ENCODE data around the gene DOLK. TPM values are rescaled to one million over a fixed set of nuclear protein-coding genes. Genes with fewer than 3 reads are reported as not detected.
A peak's percentile ranks its signal among the peaks of the same experiment; 100 is the strongest.

DOLK gene
- total RNA-seq, 2 donors from 2014 or later = 5.3 to 8.5 TPM

GRCh38 chr9:128919402-128920089 is 27.9 kb downstream of the DOLK start:
- H3K9me3 Mint-ChIP-seq = no peaks in the 10 kb centered on the region
- peaks cover 4% of the 10 kb centered on the region for H3K4me1 Mint-ChIP-seq
- H3K36me3 Mint-ChIP-seq (ENCODE audit: low read depth) = peaks cover 31% of the 10 kb centered on the region
- H3K27me3 Mint-ChIP-seq = no peaks in the 10 kb centered on the region
- no peak overlapping the region for H3K4me3 Mint-ChIP-seq
- no peak for ATAC-seq (replicated peaks)
- peak overlapping the region; percentile 70 for H3K27ac Mint-ChIP-seq

DNA sequence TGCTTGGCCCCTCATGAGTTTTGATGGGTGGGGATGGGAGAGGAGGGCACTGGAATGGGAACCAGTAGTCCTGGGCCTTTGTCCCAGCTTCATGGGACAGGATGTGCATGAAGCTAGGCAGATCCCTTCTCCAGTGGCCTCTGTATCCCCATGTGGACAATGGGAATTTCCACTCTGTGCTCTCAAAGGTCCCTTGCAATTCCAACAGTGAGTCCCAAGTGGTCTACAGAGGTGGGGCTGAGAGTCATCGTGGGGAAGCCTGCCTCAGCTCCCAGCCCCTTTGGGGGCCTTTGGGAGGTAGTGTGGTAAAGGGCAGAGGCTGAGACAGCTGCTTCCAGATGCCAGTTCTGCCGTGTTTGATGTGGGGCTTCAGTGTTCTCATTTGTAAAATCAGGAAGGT is 28.5 kb downstream of the DOLK start:
- Mint-ChIP-seq H3K27ac (peak overlapping the region; percentile 70), H3K27me3 (no peaks in the 10 kb centered on the region), H3K4me1 (peaks cover 4% of the 10 kb centered on the region), H3K9me3 (no peaks in the 10 kb centered on the region), H3K36me3 (ENCODE audit: low read depth) (peaks cover 34% of the 10 kb centered on the region), H3K4me3 (no peak overlapping the region)
- ATAC-seq (replicated peaks) = no peak

- Mint-ChIP-seq H3K27me3 (no peaks in the 10 kb centered on the region), H3K4me1 (peaks cover 14% of the 10 kb centered on the region), H3K9me3 (no peaks in the 10 kb centered on the region), H3K36me3 (ENCODE audit: low read depth) (peaks cover 45% of the 10 kb centered on the region), H3K4me3 (no peak overlapping the region), H3K27ac (no peak overlapping the region)
- no peak for ATAC-seq (replicated peaks)
Measured at GRCh38 chr9:128917151-128917849, 30.1 kb downstream of the DOLK start.

DNA sequence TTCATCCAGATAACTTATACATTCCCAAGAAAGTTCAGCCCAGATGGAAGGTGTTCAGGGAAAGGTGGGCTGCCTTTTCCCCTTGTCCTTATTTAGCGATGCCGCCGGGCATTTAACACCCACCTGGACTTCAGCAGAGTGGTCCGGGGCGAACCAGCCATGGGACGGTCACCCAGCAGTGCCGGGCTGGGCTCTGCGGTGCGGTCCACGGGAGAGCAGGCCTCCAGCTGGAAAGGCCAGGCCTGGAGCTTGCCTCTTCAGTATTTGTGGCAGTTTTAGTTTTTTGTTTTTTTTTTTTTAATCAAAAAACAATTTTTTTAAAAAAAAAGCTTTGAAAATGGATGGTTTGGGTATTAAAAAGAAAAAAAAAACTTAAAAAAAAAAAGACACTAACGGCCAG is 30.7 kb downstream of the DOLK start:
- H3K4me1 Mint-ChIP-seq = peaks cover 16% of the 10 kb centered on the region
- peaks cover 48% of the 10 kb centered on the region for H3K36me3 Mint-ChIP-seq (ENCODE audit: low read depth)
- no peak overlapping the region for H3K4me3 Mint-ChIP-seq
- no peak for ATAC-seq (replicated peaks)
- no peaks in the 10 kb centered on the region for H3K27me3 Mint-ChIP-seq
- H3K27ac Mint-ChIP-seq = no peak overlapping the region
- H3K9me3 Mint-ChIP-seq = no peaks in the 10 kb centered on the region

DNA sequence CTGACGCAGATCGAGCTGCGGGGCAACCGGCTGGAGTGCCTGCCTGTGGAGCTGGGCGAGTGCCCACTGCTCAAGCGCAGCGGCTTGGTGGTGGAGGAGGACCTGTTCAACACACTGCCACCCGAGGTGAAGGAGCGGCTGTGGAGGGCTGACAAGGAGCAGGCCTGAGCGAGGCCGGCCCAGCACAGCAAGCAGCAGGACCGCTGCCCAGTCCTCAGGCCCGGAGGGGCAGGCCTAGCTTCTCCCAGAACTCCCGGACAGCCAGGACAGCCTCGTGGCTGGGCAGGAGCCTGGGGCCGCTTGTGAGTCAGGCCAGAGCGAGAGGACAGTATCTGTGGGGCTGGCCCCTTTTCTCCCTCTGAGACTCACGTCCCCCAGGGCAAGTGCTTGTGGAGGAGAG is 31.2 kb downstream of the DOLK start:
- no peak for ATAC-seq (replicated peaks)
- H3K4me3 Mint-ChIP-seq = no peak overlapping the region
- peaks cover 16% of the 10 kb centered on the region for H3K4me1 Mint-ChIP-seq

DNA sequence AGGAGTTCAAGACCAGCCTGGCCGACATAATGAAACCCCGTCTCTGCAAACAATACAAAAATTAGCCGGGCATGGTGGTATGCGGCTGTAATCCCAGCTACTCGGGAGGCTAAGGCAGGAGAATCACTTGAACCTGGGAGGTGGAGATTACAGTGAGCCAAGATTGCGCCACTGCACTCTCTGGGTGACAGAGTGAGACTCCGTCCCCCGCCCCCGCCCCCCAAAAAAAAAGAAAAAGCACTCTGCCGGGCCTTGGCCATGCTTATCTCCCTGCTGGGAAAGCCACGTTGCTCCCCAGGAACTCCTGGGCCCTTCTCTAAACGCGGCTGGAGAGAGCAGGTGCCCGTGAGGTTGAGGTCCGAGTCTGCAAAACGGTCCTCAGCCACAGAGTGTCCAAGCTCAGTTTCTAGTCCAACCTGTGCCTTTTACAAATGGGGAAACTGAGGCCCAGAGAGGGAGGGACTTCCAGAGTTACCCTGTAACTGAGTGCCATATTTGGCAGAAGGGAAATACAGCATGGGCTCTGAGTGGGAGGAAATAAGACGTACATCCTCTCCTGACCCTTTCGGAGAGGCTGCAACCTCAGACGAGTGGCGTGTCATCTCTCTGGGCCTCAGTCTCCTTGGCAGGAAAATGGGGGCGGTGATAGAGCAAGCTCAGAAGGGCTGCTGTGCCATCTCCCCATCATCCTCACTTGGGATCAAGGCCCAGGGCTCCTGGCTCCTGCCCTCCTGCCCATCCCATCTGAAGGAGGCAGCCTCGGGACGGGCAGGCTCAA is 33.2 kb downstream of the DOLK start:
- Mint-ChIP-seq H3K4me1 (peaks cover 16% of the 10 kb centered on the region), H3K9me3 (no peaks in the 10 kb centered on the region), H3K27me3 (no peaks in the 10 kb centered on the region), H3K36me3 (ENCODE audit: low read depth) (peaks cover 64% of the 10 kb centered on the region), H3K27ac (peak overlapping the region; percentile 54), H3K4me3 (peak overlapping the region; percentile 45)
- ATAC-seq (replicated peaks) = peak; percentile 73

More for the DNA sequence above, 31.2 kb downstream of the DOLK start:
- Mint-ChIP-seq H3K27ac (no peak overlapping the region), H3K9me3 (no peaks in the 10 kb centered on the region), H3K36me3 (ENCODE audit: low read depth) (peaks cover 50% of the 10 kb centered on the region), H3K27me3 (no peaks in the 10 kb centered on the region)

- Mint-ChIP-seq H3K36me3 (ENCODE audit: low read depth) (peaks cover 72% of the 10 kb centered on the region), H3K4me1 (peaks cover 18% of the 10 kb centered on the region), H3K9me3 (no peaks in the 10 kb centered on the region), H3K27me3 (no peaks in the 10 kb centered on the region), H3K27ac (peak overlapping the region; percentile 91), H3K4me3 (peak overlapping the region; percentile 58)
- no peak for ATAC-seq (replicated peaks)
Measured at GRCh38 chr9:128913048-128913900, 34.1 kb downstream of the DOLK start.

GRCh38 chr9:128912270-128912853 is 35.0 kb downstream of the DOLK start:
- Mint-ChIP-seq H3K4me1 (peaks cover 18% of the 10 kb centered on the region), H3K27ac (peak overlapping the region; percentile 91), H3K36me3 (ENCODE audit: low read depth) (peaks cover 72% of the 10 kb centered on the region), H3K9me3 (no peaks in the 10 kb centered on the region), H3K27me3 (no peaks in the 10 kb centered on the region), H3K4me3 (peak overlapping the region; percentile 58)
- ATAC-seq (replicated peaks) = peak; percentile 86

GRCh38 chr9:128911529-128912035 is 35.8 kb downstream of the DOLK start:
- Mint-ChIP-seq H3K9me3 (no peaks in the 10 kb centered on the region), H3K4me1 (peaks cover 18% of the 10 kb centered on the region), H3K4me3 (peak overlapping the region; percentile 58), H3K36me3 (ENCODE audit: low read depth) (peaks cover 68% of the 10 kb centered on the region), H3K27me3 (no peaks in the 10 kb centered on the region), H3K27ac (peak overlapping the region; percentile 91)
- ATAC-seq (replicated peaks) = no peak

DNA sequence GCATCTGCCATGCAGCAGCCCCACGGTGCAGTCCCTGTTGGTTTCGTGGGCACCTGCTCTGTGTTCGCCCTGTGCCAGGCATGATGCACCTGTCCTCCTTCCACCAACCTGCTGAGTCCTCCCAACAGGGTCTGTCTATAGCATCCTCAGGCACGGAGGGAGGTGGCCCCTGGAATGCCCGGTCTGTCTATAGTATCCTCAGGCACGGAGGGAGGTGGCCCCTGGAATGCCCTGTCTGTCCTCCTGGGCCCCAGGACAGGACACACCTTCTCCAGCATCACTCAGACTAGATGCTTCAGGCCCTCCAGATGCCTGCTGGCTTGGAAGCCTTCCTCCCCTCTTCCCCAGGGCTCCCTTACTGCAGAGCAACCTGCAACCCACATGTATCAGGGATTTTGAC is 36.5 kb downstream of the DOLK start:
- no peak overlapping the region for H3K4me3 Mint-ChIP-seq
- no peak overlapping the region for H3K27ac Mint-ChIP-seq
- no peaks in the 10 kb centered on the region for H3K9me3 Mint-ChIP-seq
- H3K27me3 Mint-ChIP-seq = no peaks in the 10 kb centered on the region
- peaks cover 64% of the 10 kb centered on the region for H3K36me3 Mint-ChIP-seq (ENCODE audit: low read depth)
- peaks cover 18% of the 10 kb centered on the region for H3K4me1 Mint-ChIP-seq
- ATAC-seq (replicated peaks) = no peak

GRCh38 chr9:128909859-128910258 is 37.5 kb downstream of the DOLK start:
- Mint-ChIP-seq H3K27me3 (no peaks in the 10 kb centered on the region), H3K4me3 (peak overlapping the region; percentile 12), H3K27ac (peak overlapping the region; percentile 22), H3K36me3 (ENCODE audit: low read depth) (peaks cover 57% of the 10 kb centered on the region), H3K9me3 (no peaks in the 10 kb centered on the region), H3K4me1 (peaks cover 18% of the 10 kb centered on the region)
- no peak for ATAC-seq (replicated peaks)

DNA sequence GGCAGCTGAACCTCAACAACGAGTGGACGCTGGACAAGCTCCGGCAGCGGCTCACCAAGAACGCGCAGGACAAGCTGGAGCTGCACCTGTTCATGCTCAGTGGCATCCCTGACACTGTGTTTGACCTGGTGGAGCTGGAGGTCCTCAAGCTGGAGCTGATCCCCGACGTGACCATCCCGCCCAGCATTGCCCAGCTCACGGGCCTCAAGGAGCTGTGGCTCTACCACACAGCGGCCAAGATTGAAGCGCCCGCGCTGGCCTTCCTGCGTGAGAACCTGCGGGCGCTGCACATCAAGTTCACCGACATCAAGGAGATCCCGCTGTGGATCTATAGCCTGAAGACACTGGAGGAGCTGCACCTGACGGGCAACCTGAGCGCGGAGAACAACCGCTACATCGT is 39.0 kb downstream of the DOLK start:
- Mint-ChIP-seq H3K27ac (no peak overlapping the region), H3K27me3 (no peaks in the 10 kb centered on the region), H3K4me1 (peaks cover 18% of the 10 kb centered on the region), H3K4me3 (no peak overlapping the region), H3K36me3 (ENCODE audit: low read depth) (peaks cover 50% of the 10 kb centered on the region), H3K9me3 (no peaks in the 10 kb centered on the region)
- no peak for ATAC-seq (replicated peaks)

- no peak for ATAC-seq (replicated peaks)
- no peaks in the 10 kb centered on the region for H3K27me3 Mint-ChIP-seq
- no peak overlapping the region for H3K27ac Mint-ChIP-seq
- H3K4me3 Mint-ChIP-seq = no peak overlapping the region
- peaks cover 37% of the 10 kb centered on the region for H3K36me3 Mint-ChIP-seq (ENCODE audit: low read depth)
- H3K4me1 Mint-ChIP-seq = peaks cover 13% of the 10 kb centered on the region
- no peaks in the 10 kb centered on the region for H3K9me3 Mint-ChIP-seq
Measured at GRCh38 chr9:128906741-128907140, 40.7 kb downstream of the DOLK start.
